SU-DHL-6 (cell line): ENCODE measurements around the gene CCL14.
"Not testable (repeated sequence)": the region's sequence is repeated elsewhere in the genome, so short reads cannot be mapped to it uniquely, and the experiment has no call there.

ENCODE experiments used
- H2AFZ ChIP-seq: fragments of 200-600 bp; sonication (generic); 2 replicates; pipeline ENCODE4 v1.6.1; 2014; ENCODE audit warnings: low read depth, mild to moderate bottlenecking, moderate library complexity, mixed read lengths, antibody characterized with exemption, low read length; ENCODE audit not compliant: severe bottlenecking
- H3F3A ChIP-seq: fragments of 200-600 bp; shearing (Covaris generic); 2 replicates; pipeline ENCODE4 v1.6.0; 2016; ENCODE audit warnings: antibody characterized with exemption, mild to moderate bottlenecking; ENCODE audit not compliant: insufficient read depth
- H3K27ac ChIP-seq: fragments of 200-600 bp; sonication (generic); 2 replicates; pipeline ENCODE4 v1.5.1; 2016; ENCODE audit warnings: low read depth, mild to moderate bottlenecking, low read length, moderate library complexity, mixed read lengths
- H3K27me3 ChIP-seq: fragments of 200-600 bp; sonication (generic), shearing (Covaris generic); 2 replicates; pipeline ENCODE4 v1.6.0; 2014; ENCODE audit warnings: mild to moderate bottlenecking, low read length
- H3K36me3 ChIP-seq: fragments of 200-600 bp; sonication (generic); 2 replicates; pipeline ENCODE4 v1.6.1; 2014; ENCODE audit warnings: mild to moderate bottlenecking, low read length, mixed read lengths
- H3K4me2 ChIP-seq: fragments of 300-600, 200-600 bp; shearing (Covaris generic), sonication (generic); 2 replicates; pipeline ENCODE4 v1.6.0; 2014; ENCODE audit warnings: low read length, low read depth, mild to moderate bottlenecking; ENCODE audit not compliant: poor library complexity, severe bottlenecking
- H3K4me3 ChIP-seq: fragments of 200-600 bp; sonication (generic); 2 replicates; pipeline ENCODE4 v1.5.1; 2014; ENCODE audit warnings: antibody characterized with exemption, low read length, mild to moderate bottlenecking, mixed read lengths; ENCODE audit not compliant: insufficient read depth, poor library complexity, severe bottlenecking
- H3K79me2 ChIP-seq: fragments of 200-600 bp; sonication (generic); 2 replicates; pipeline ENCODE4 v1.6.1; 2014; ENCODE audit warnings: mild to moderate bottlenecking, low read length, moderate library complexity; ENCODE audit not compliant: insufficient read depth
- H3K9ac ChIP-seq: fragments of 200-600 bp; sonication (generic); 2 replicates; pipeline ENCODE4 v1.7.0; 2014; ENCODE audit warnings: mild to moderate bottlenecking, low read length
- H3K9me2 ChIP-seq: fragments of 200-600 bp; sonication (generic); replicated peaks from 2 replicates; pipeline ENCODE4 v1.6.1; 2014; ENCODE audit warnings: low read length; ENCODE audit not compliant: insufficient read depth
- H3K9me3 ChIP-seq: fragments of 200-600 bp; sonication (generic); 2 replicates; pipeline ENCODE4 v1.6.1; 2014; ENCODE audit warnings: low read length, mixed read lengths; ENCODE audit not compliant: insufficient read depth
- H4K20me1 ChIP-seq: fragments of 200-600 bp; sonication (generic); 2 replicates; pipeline ENCODE4 v1.6.1; 2014; ENCODE audit warnings: low read depth, mild to moderate bottlenecking, antibody characterized with exemption, low read length, moderate library complexity, mixed read lengths
- EZH2phosphoT487 ChIP-seq: fragments of 200-600 bp; sonication (generic), shearing (Covaris generic); conservative IDR thresholded peaks from 2 replicates; pipeline ENCODE4 v1.6.1; 2018; ENCODE audit warnings: mild to moderate bottlenecking, antibody characterized with exemption, low read length, moderate library complexity, mixed read lengths
- TF ChIP-seq, protein P1 (sequence below): fragments of 200-600 bp; sonication (generic); IDR thresholded peaks from one replicate; pipeline ENCODE4 v1.5.1; 2017; ENCODE audit warnings: antibody characterized with exemption, mild to moderate bottlenecking, low read length, moderate library complexity; ENCODE audit not compliant: insufficient read depth, poor library complexity, severe bottlenecking

CCL14 gene

DNA sequence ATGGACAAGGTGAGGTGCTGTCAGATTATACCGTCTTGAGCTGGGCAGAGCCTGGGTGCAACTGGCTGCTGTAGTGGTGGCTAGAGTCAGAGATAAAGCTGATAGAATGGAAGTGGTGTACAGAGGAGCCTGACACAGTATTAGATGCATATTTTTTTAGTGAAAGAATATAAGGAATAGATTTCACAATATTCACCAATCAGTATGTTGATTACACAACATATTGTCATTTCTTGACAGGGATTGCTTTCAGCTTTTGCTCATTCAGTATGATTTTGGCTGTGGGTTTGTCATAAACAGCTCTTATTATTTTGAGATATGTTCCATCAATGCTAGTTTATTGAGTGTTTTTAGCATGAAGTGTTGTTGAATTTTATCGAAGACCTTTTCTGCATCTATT, 32.9 kb upstream of the CCL14 start:
- Histone ChIP-seq H3K27me3 (no peaks in the 10 kb centered on the region), H3K79me2 (no peaks in the 10 kb centered on the region), H3K9ac (no peak overlapping the region), H3K9me2 (no peaks in the 10 kb centered on the region), H4K20me1 (no peaks in the 10 kb centered on the region), H3K4me2 (no peak overlapping the region), H3F3A (no peaks in the 10 kb centered on the region), H3K36me3 (no peaks in the 10 kb centered on the region), H3K27ac (no peak overlapping the region), H3K9me3 (no peaks in the 10 kb centered on the region), H3K4me3 (no peak overlapping the region), H2AFZ (no peak overlapping the region)
- no peak for TF ChIP-seq EZH2phosphoT487
- TF ChIP-seq, protein P1, sequence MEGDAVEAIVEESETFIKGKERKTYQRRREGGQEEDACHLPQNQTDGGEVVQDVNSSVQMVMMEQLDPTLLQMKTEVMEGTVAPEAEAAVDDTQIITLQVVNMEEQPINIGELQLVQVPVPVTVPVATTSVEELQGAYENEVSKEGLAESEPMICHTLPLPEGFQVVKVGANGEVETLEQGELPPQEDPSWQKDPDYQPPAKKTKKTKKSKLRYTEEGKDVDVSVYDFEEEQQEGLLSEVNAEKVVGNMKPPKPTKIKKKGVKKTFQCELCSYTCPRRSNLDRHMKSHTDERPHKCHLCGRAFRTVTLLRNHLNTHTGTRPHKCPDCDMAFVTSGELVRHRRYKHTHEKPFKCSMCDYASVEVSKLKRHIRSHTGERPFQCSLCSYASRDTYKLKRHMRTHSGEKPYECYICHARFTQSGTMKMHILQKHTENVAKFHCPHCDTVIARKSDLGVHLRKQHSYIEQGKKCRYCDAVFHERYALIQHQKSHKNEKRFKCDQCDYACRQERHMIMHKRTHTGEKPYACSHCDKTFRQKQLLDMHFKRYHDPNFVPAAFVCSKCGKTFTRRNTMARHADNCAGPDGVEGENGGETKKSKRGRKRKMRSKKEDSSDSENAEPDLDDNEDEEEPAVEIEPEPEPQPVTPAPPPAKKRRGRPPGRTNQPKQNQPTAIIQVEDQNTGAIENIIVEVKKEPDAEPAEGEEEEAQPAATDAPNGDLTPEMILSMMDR = no peak

- Histone ChIP-seq H3K79me2 (no peaks in the 10 kb centered on the region), H3K9ac (no peak within 1 kb of the TSS), H3K4me2 (no peak within 1 kb of the TSS), H3K9me3 (no peaks in the 10 kb centered on the region), H3K36me3 (no peaks in the 10 kb centered on the region), H3F3A (no peaks in the 10 kb centered on the region), H3K27ac (no peak within 1 kb of the TSS), H3K9me2 (no peaks in the 10 kb centered on the region), H3K27me3 (no peaks in the 10 kb centered on the region), H2AFZ (no peak within 1 kb of the TSS), H3K4me3 (no peak within 1 kb of the TSS), H4K20me1 (no peaks in the 10 kb centered on the region)
- TF ChIP-seq EZH2phosphoT487 = no peak
- TF ChIP-seq, protein P1 = no peak
Observed at GRCh38 chr17:36017799-36018198, 31.3 kb upstream of the CCL14 start, which contains the start of gene CCL23. Gene CCL23, minus strand, starts transcription at chr17:36017972. Its CDS starts 75 bp downstream, at chr17:36017897.

DNA sequence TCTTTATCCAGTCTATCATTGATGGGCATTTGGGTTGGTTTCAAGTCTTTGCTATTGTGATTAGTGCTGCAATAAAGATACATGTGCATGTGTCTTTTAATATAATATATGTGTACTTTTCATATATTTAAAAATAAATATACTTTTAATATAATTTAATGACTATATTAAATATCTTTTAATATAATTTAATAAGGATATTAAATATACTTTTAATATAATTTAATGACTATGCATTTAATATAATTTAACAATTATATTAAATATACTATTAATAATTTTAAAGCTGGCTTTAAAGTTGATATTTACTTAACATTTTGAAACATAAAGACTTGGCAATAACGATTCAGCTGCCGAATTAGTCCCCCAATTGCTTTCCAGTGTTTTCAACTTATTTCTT, 30.0 kb upstream of the CCL14 start:
- no peaks in the 10 kb centered on the region for H3K27me3 ChIP-seq
- H3K9me3 ChIP-seq = no peaks in the 10 kb centered on the region
- H4K20me1 ChIP-seq = no peaks in the 10 kb centered on the region
- no peak overlapping the region for H3K4me2 ChIP-seq
- no peaks in the 10 kb centered on the region for H3K9me2 ChIP-seq
- TF ChIP-seq EZH2phosphoT487 = no peak
- TF ChIP-seq, protein P1 = no peak
- H3K9ac ChIP-seq = no peak overlapping the region
- no peaks in the 10 kb centered on the region for H3K36me3 ChIP-seq
- no peak overlapping the region for H3K27ac ChIP-seq
- no peak overlapping the region for H3K4me3 ChIP-seq
- H3K79me2 ChIP-seq = no peaks in the 10 kb centered on the region
- H3F3A ChIP-seq = no peaks in the 10 kb centered on the region
- H2AFZ ChIP-seq = no peak overlapping the region

GRCh38 chr17:36015895-36016294, 29.4 kb upstream of the CCL14 start:
- H3K4me3 ChIP-seq, H2AFZ ChIP-seq, H3K9me2 ChIP-seq, H3F3A ChIP-seq, H3K79me2 ChIP-seq, H3K9me3 ChIP-seq, H3K27me3 ChIP-seq, H3K36me3 ChIP-seq, H4K20me1 ChIP-seq, H3K9ac ChIP-seq, H3K4me2 ChIP-seq, H3K27ac ChIP-seq: not testable (repeated sequence)
